Caco-2 (cell line): ENCODE results near the gene NDUFB2. TPM values are rescaled to one million over a fixed set of nuclear protein-coding genes. Genes with fewer than 3 reads are reported as not detected.
"Not testable (repeated sequence)": the region's sequence is repeated elsewhere in the genome, so short reads cannot be mapped to it uniquely, and the experiment has no call there.

Source experiments
- BruUV-seq: library from RNA; stranded (reverse); fragments of 400-500 nt; replicated peaks from 2 replicates; lab custom pipeline; 2021; lab: Mats Ljungman, UMichigan
- CTCF ChIA-PET: fragments of 300-600 bp; sonication (Branson Sonifier 250); formaldehyde crosslinking; loops from one replicate; lab custom pipeline; 2022; ENCODE audit warnings: antibody characterized with exemption; lab: Charles Lee
- POLR2A ChIA-PET: fragments of 300-600 bp; sonication (Branson Sonifier 250); formaldehyde crosslinking; loops from one replicate; lab custom pipeline; 2022; ENCODE audit warnings: antibody characterized with exemption; lab: Charles Lee
- DNase-seq, 2 experiments: peaks; one replicate each; pipeline versions ENCODE4 v3.0.0 to v3.0.0-alpha.2; 2020 to 2022
- H3K27me3 ChIP-seq: replicated peaks from 2 replicates; pipeline ENCODE4 v1.6.0; 2011; ENCODE audit warnings: low read length; ENCODE audit not compliant: control insufficient read depth, insufficient read depth
- H3K36me3 ChIP-seq: 2 replicates; pipeline ENCODE4 v1.5.1; 2011; ENCODE audit warnings: low read length; ENCODE audit not compliant: control insufficient read depth, insufficient read depth
- H3K4me1 ChIP-seq: fragments of 250-450 bp; sonication (Bioruptor Pico); 2 replicates; pipeline ENCODE4 v1.5.1; 2020; ENCODE audit warnings: mild to moderate bottlenecking
- H3K4me3 ChIP-seq: 2 replicates; pipeline ENCODE4 v1.5.1; 2011; ENCODE audit warnings: low read depth, mild to moderate bottlenecking, control low read depth, low read length
- H3K9me3 ChIP-seq: fragments of 250-450 bp; sonication (Bioruptor Pico); 2 replicates; pipeline ENCODE4 v1.5.1; 2020; ENCODE audit warnings: mild to moderate bottlenecking, moderate library complexity
- H3K27ac Mint-ChIP-seq: one replicate; pipeline ENCODE4 v1.8.0; 2022; ENCODE audit warnings: mixed read lengths; ENCODE audit not compliant: unreplicated experiment
- H3K27me3 Mint-ChIP-seq: one replicate; pipeline ENCODE4 v1.8.0; 2022; ENCODE audit warnings: mixed read lengths; ENCODE audit not compliant: insufficient read depth, unreplicated experiment
- H3K36me3 Mint-ChIP-seq: one replicate; pipeline ENCODE4 v1.8.0; 2022; ENCODE audit warnings: mild to moderate bottlenecking, mixed read lengths; ENCODE audit not compliant: insufficient read depth, unreplicated experiment
- H3K4me1 Mint-ChIP-seq: one replicate; pipeline ENCODE4 v1.8.0; 2022; ENCODE audit warnings: low read depth, mixed read lengths; ENCODE audit not compliant: unreplicated experiment
- H3K4me3 Mint-ChIP-seq: one replicate; pipeline ENCODE4 v1.8.0; 2022; ENCODE audit warnings: mild to moderate bottlenecking, moderate library complexity, mixed read lengths; ENCODE audit not compliant: unreplicated experiment
- H3K9me3 Mint-ChIP-seq: one replicate; pipeline ENCODE4 v1.8.0; 2022; ENCODE audit warnings: mixed read lengths; ENCODE audit not compliant: unreplicated experiment
- CTCF ChIP-seq, 2 experiments: fragments of 200-600 bp in 1 of 2; IDR thresholded peaks; 1 replicate in 1 of 2; 2 replicates in 1 of 2; pipeline versions ENCODE4 v1.5.1 to v1.8.0; 2011 to 2022; ENCODE audit warnings: antibody characterized with exemption in 1 of 2, control low read depth in 1 of 2, inconsistent platforms in 1 of 2, low read depth in 1 of 2, low read length in 1 of 2, mild to moderate bottlenecking in 1 of 2, moderate library complexity in 1 of 2; ENCODE audit not compliant: insufficient read depth in 1 of 2, severe bottlenecking in 1 of 2, unreplicated experiment in 1 of 2
- intact Hi-C: fragments of 100-400 bp; cut with micrococcal nuclease; formaldehyde crosslinking; loops from one replicate; pipeline ENCODE4 v1.10.0; 2022; ENCODE audit not compliant: unreplicated experiment
- total RNA-seq: library from RNA; stranded (reverse); gene quantifications from 2 replicates; pipeline ENCODE4 v1.2.3, GENCODE V29; 2022

Gene NDUFB2
- total RNA-seq, 1 experiment from 2014 or later: 166 TPM

DNA sequence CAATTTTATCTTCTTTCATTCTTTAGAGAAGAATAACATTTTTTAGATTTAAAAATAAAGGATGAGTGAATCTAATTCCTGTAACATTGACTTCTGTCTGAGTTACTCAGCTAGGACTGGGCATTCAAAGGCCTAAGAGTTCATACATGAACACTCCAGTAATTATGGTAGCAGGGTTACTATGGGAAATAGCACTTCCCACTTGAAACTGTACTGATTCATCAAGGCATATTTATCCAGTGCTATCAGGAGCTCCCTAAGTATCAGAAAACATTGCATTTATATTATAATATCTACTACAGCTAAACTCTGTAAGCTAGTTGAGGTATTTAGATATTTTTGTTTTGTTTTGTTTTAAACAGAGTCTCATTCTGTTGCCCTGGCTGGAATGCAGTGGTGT, 41.8 kb downstream of the NDUFB2 start:
- no peaks in the 10 kb centered on the region for H3K27me3 Mint-ChIP-seq
- BruUV-seq: no TSS peak
- intact Hi-C loops: no loop called here

GRCh38 chr7:140743255-140743654, 46.7 kb downstream of the NDUFB2 start:
- H3K36me3 ChIP-seq, H3K4me3 Mint-ChIP-seq, H3K9me3 ChIP-seq, H3K27me3 ChIP-seq, H3K4me3 ChIP-seq, CTCF ChIA-PET, H3K9me3 Mint-ChIP-seq, H3K4me1 Mint-ChIP-seq, DNase-seq, H3K27ac Mint-ChIP-seq, POLR2A ChIA-PET, BruUV-seq, intact Hi-C loops, H3K27me3 Mint-ChIP-seq: not testable (repeated sequence)
- H3K4me1 ChIP-seq: peaks cover 12% of the 10 kb centered on the region
- peaks cover 17% of the 10 kb centered on the region for H3K36me3 Mint-ChIP-seq

More for the DNA sequence above, 41.8 kb downstream of the NDUFB2 start:
- peaks cover 32% of the 10 kb centered on the region for H3K36me3 Mint-ChIP-seq
- ChIA-PET CTCF (no interaction called here), POLR2A (no interaction called here)
- H3K4me3 Mint-ChIP-seq: no peak overlapping the region
- no peak for DNase-seq
- H3K4me3 ChIP-seq: no peak overlapping the region
- H3K4me1 ChIP-seq: peaks cover 12% of the 10 kb centered on the region
- no peak overlapping the region for H3K27ac Mint-ChIP-seq
- TF ChIP-seq CTCF (IDR thresholded peaks at IDR 0.05; ENCODE audit: insufficient read depth in 1 of 2, low read depth in 1 of 2, low read length in 1 of 2, severe bottlenecking in 1 of 2, unreplicated experiment in 1 of 2): no peak
- H3K4me1 Mint-ChIP-seq: peaks cover 6% of the 10 kb centered on the region
- H3K36me3 ChIP-seq: no peaks in the 10 kb centered on the region
- no peaks in the 10 kb centered on the region for H3K9me3 ChIP-seq
- H3K27me3 ChIP-seq: no peaks in the 10 kb centered on the region
- H3K9me3 Mint-ChIP-seq: no peaks in the 10 kb centered on the region

DNA sequence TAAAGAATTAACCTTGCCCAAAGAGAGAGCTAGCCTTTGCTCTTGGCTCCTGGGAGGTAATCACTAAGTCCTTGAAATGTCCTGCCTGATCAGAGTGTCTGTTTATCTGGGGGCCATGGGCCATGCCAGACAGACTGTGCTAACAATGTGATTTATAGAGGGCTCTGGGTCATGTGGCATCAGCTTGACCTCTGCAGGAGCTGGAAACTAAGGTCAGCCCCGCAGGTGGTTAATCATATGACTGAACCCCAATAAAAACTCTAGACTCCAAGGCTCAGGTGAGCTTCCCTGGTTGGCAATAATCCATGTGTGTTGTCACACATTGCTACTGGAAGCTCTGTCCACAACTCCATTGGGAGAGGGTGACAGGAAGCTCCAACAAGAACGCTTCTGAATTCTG, 47.5 kb downstream of the NDUFB2 start:
- no peaks in the 10 kb centered on the region for H3K9me3 ChIP-seq
- TF ChIP-seq CTCF (IDR thresholded peaks at IDR 0.05; ENCODE audit: insufficient read depth in 1 of 2, low read depth in 1 of 2, low read length in 1 of 2, severe bottlenecking in 1 of 2, unreplicated experiment in 1 of 2): no peak
- H3K27me3 ChIP-seq: no peaks in the 10 kb centered on the region
- peaks cover 6% of the 10 kb centered on the region for H3K4me1 Mint-ChIP-seq
- POLR2A ChIA-PET: no interaction called here
- intact Hi-C loops: no loop called here
- no peaks in the 10 kb centered on the region for H3K9me3 Mint-ChIP-seq
- no peaks in the 10 kb centered on the region for H3K27me3 Mint-ChIP-seq
- peaks cover 12% of the 10 kb centered on the region for H3K4me1 ChIP-seq
- CTCF ChIA-PET: no interaction called here
- DNase-seq: no peak
- no TSS peak for BruUV-seq
- H3K36me3 ChIP-seq: no peaks in the 10 kb centered on the region
- H3K27ac Mint-ChIP-seq: no peak overlapping the region
- H3K4me3 Mint-ChIP-seq: no peak overlapping the region
- no peak overlapping the region for H3K4me3 ChIP-seq
- H3K36me3 Mint-ChIP-seq: peaks cover 12% of the 10 kb centered on the region
